Measurements from ENCODE around the gene WBP11.

Gene WBP11

GRCh38 chr12:14781563-14781962, 21.7 kb downstream of the WBP11 start:
- no peak for DNase-seq (ENCODE audit: low spot score)
- Histone ChIP-seq H3K27ac (no peak overlapping the region), H3K4me3 (no peak overlapping the region)
- TF ChIP-seq, protein P1, sequence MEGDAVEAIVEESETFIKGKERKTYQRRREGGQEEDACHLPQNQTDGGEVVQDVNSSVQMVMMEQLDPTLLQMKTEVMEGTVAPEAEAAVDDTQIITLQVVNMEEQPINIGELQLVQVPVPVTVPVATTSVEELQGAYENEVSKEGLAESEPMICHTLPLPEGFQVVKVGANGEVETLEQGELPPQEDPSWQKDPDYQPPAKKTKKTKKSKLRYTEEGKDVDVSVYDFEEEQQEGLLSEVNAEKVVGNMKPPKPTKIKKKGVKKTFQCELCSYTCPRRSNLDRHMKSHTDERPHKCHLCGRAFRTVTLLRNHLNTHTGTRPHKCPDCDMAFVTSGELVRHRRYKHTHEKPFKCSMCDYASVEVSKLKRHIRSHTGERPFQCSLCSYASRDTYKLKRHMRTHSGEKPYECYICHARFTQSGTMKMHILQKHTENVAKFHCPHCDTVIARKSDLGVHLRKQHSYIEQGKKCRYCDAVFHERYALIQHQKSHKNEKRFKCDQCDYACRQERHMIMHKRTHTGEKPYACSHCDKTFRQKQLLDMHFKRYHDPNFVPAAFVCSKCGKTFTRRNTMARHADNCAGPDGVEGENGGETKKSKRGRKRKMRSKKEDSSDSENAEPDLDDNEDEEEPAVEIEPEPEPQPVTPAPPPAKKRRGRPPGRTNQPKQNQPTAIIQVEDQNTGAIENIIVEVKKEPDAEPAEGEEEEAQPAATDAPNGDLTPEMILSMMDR (IDR thresholded peaks at IDR 0.05): no peak

GRCh38 chr12:14780859-14781258, 22.4 kb downstream of the WBP11 start:
- no peak overlapping the region for H3K4me3 ChIP-seq
- DNase-seq (ENCODE audit: low spot score): no peak
- no peak overlapping the region for H3K27ac ChIP-seq
- TF ChIP-seq, protein P1 (IDR thresholded peaks at IDR 0.05): no peak

- no peak for DNase-seq (ENCODE audit: low spot score)
- Histone ChIP-seq H3K27ac (no peak overlapping the region), H3K4me3 (no peak overlapping the region)
- TF ChIP-seq, protein P1 (IDR thresholded peaks at IDR 0.05): no peak
Observed at GRCh38 chr12:14779834-14780233, 23.4 kb downstream of the WBP11 start.

DNA sequence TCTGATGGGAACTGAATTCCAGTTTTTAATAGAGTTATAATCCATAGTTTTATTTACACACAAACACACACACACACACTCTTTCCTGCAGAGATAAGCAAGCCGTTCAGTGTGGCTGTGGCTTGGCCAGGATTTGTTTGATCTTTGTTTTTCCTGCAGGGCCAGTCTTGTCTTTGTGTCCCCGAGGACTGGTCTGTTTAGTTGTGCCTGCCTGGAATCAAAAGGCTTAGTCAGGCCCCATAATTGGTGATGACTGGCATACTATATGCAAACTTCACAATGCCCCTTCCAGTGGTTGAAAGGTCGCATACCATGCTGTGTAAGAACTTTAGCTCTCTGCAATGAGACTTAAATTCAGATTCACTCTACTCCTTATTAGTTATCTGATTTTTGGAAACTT, 26.0 kb downstream of the WBP11 start:
- TF ChIP-seq, protein P1 (IDR thresholded peaks at IDR 0.05): no peak
- DNase-seq (ENCODE audit: low spot score): no peak
- peak overlapping the region in 1 of 2 donors; percentile 97 for H3K27ac ChIP-seq
- H3K4me3 ChIP-seq: peak overlapping the region; percentile 90

DNA sequence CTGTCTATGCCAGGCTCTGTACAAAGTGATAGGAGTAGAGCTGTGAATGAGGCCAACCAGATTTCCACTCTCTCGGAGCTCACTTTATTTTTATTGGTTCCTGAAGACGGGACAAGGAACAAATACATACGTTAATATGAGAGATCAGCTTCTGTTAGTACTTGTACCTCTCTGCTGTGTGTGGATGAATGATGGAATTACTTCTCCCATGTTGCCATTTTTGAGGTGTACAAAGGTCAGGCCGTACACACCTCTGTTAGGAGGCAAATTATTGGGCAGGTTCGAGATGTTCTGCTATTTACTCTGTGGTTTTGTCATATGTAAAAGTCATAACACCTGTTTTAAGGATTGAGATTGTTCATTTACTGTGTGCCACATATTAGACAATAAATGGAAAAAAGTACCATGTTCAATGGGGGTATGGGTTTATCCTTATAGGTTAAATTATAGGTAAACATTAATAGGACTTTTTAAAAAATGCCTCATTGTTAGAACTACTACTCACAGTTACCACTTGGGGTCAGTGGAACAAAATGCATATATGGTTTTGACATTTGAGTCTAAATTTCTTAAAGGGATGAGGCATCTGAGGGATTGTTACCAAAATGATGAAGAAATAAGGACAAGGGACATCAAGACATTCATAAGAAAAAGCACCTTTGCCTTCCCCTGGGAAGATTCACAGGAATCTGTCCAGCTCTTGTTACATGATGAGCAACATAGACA, 26.9 kb downstream of the WBP11 start:
- no peak for DNase-seq (ENCODE audit: low spot score)
- Histone ChIP-seq H3K4me3 (peak overlapping the region; percentile 90), H3K27ac (peak overlapping the region; percentile 94 to 97)
- TF ChIP-seq, protein P1 (IDR thresholded peaks at IDR 0.05): no peak

DNA sequence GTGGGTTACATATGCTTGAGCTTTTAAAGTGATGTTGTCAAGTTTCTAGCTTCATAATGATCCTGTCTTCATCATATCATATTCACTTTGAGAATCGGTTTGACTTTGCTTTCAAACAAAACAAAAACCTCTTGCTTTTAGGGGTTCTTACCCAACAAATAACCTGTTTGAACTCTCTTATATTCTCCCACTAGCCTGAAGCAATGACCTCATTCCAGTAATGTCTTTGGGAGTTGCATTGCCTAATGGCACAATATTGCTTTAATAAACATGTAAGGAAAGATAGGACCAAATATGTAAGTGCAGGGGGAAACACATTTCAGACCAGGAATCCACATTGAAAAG, 27.7 kb downstream of the WBP11 start:
- DNase-seq (ENCODE audit: low spot score): no peak
- TF ChIP-seq, protein P1 (IDR thresholded peaks at IDR 0.05): no peak
- peak overlapping the region; percentile 90 for H3K4me3 ChIP-seq
- H3K27ac ChIP-seq: peak overlapping the region; percentile 94 to 97

- DNase-seq (ENCODE audit: low spot score): peak; percentile 84
- TF ChIP-seq, protein P1 (IDR thresholded peaks at IDR 0.05): no peak
- Histone ChIP-seq H3K27ac (peak overlapping the region; percentile 94 to 97), H3K4me3 (peak overlapping the region; percentile 90)
Observed at GRCh38 chr12:14774906-14775635, 28.2 kb downstream of the WBP11 start.
